Stimulated activated memory B cell treated with anti-CD40 and anti-IgM and Interleukin-4, amounts not matched to agents 10 μg/mL and 1 μg/mL and 100 μg/mL, for 72 hours (primary cell): ENCODE data around the gene ALPK1.

Experiments
- ATAC-seq: fragments of 150-1000 bp; cut with Tn5 transposase; 2 replicates; pipeline ENCODE4 v1.10.0; 2021
- H3K27ac Mint-ChIP-seq: one replicate; pipeline ENCODE4 v1.8.0; 2022; ENCODE audit warnings: mild to moderate bottlenecking, mixed read lengths
- H3K27me3 Mint-ChIP-seq: one replicate; pipeline ENCODE4 v1.8.0; 2022; ENCODE audit warnings: mixed read lengths
- H3K36me3 Mint-ChIP-seq: one replicate; pipeline ENCODE4 v1.8.0; 2022; ENCODE audit warnings: mixed read lengths
- H3K4me1 Mint-ChIP-seq: one replicate; pipeline ENCODE4 v1.8.0; 2022; ENCODE audit warnings: mixed read lengths
- H3K4me3 Mint-ChIP-seq: one replicate; pipeline ENCODE4 v1.8.0; 2022; ENCODE audit warnings: mild to moderate bottlenecking, moderate library complexity, mixed read lengths
- H3K9me3 Mint-ChIP-seq: one replicate; pipeline ENCODE4 v1.8.0; 2022; ENCODE audit warnings: mixed read lengths

ALPK1 gene

GRCh38 chr4:112377594-112378242, 80.5 kb downstream of the ALPK1 start:
- no peak overlapping the region for H3K27ac Mint-ChIP-seq
- no peak overlapping the region for H3K4me3 Mint-ChIP-seq
- no peaks in the 10 kb centered on the region for H3K27me3 Mint-ChIP-seq
- H3K9me3 Mint-ChIP-seq: peaks cover 2% of the 10 kb centered on the region
- H3K4me1 Mint-ChIP-seq: peaks cover 9% of the 10 kb centered on the region
- ATAC-seq: no peak
- peaks cover 56% of the 10 kb centered on the region for H3K36me3 Mint-ChIP-seq

GRCh38 chr4:112378243-112378620, 81.1 kb downstream of the ALPK1 start:
- no peaks in the 10 kb centered on the region for H3K27me3 Mint-ChIP-seq
- no peak for ATAC-seq
- H3K4me1 Mint-ChIP-seq: peaks cover 9% of the 10 kb centered on the region
- H3K27ac Mint-ChIP-seq: no peak overlapping the region
- H3K4me3 Mint-ChIP-seq: no peak overlapping the region
- H3K36me3 Mint-ChIP-seq: peaks cover 58% of the 10 kb centered on the region
- peaks cover 2% of the 10 kb centered on the region for H3K9me3 Mint-ChIP-seq

GRCh38 chr4:112378858-112379257, 81.7 kb downstream of the ALPK1 start:
- no peaks in the 10 kb centered on the region for H3K27me3 Mint-ChIP-seq
- peaks cover 9% of the 10 kb centered on the region for H3K4me1 Mint-ChIP-seq
- no peak for ATAC-seq
- H3K4me3 Mint-ChIP-seq: no peak overlapping the region
- no peak overlapping the region for H3K27ac Mint-ChIP-seq
- H3K36me3 Mint-ChIP-seq: peaks cover 62% of the 10 kb centered on the region
- H3K9me3 Mint-ChIP-seq: peaks cover 2% of the 10 kb centered on the region

- Mint-ChIP-seq H3K27ac (no peak overlapping the region), H3K27me3 (no peaks in the 10 kb centered on the region), H3K9me3 (peaks cover 2% of the 10 kb centered on the region), H3K4me3 (no peak overlapping the region), H3K36me3 (peaks cover 64% of the 10 kb centered on the region), H3K4me1 (peaks cover 9% of the 10 kb centered on the region)
- ATAC-seq: peak; percentile 16
Measured at GRCh38 chr4:112379306-112379705, 82.1 kb downstream of the ALPK1 start.

GRCh38 chr4:112381996-112382692, 85.0 kb downstream of the ALPK1 start:
- peaks cover 5% of the 10 kb centered on the region for H3K4me1 Mint-ChIP-seq
- H3K27ac Mint-ChIP-seq: no peak overlapping the region
- no peaks in the 10 kb centered on the region for H3K27me3 Mint-ChIP-seq
- ATAC-seq: no peak
- no peaks in the 10 kb centered on the region for H3K9me3 Mint-ChIP-seq
- H3K36me3 Mint-ChIP-seq: peaks cover 67% of the 10 kb centered on the region
- no peak overlapping the region for H3K4me3 Mint-ChIP-seq

- no peak for ATAC-seq
- no peaks in the 10 kb centered on the region for H3K27me3 Mint-ChIP-seq
- no peak overlapping the region for H3K27ac Mint-ChIP-seq
- peaks cover 40% of the 10 kb centered on the region for H3K36me3 Mint-ChIP-seq
- no peak overlapping the region for H3K4me3 Mint-ChIP-seq
- no peaks in the 10 kb centered on the region for H3K9me3 Mint-ChIP-seq
- no peaks in the 10 kb centered on the region for H3K4me1 Mint-ChIP-seq
Measured at GRCh38 chr4:112386071-112386470, 88.9 kb downstream of the ALPK1 start.

GRCh38 chr4:112402098-112402497, 104.9 kb downstream of the ALPK1 start:
- H3K4me3 Mint-ChIP-seq: no peak overlapping the region
- H3K4me1 Mint-ChIP-seq: no peaks in the 10 kb centered on the region
- H3K9me3 Mint-ChIP-seq: peaks cover 7% of the 10 kb centered on the region
- no peaks in the 10 kb centered on the region for H3K27me3 Mint-ChIP-seq
- H3K27ac Mint-ChIP-seq: no peak overlapping the region
- peaks cover 49% of the 10 kb centered on the region for H3K36me3 Mint-ChIP-seq
- ATAC-seq: no peak

GRCh38 chr4:112403101-112403945, 106.2 kb downstream of the ALPK1 start:
- no peaks in the 10 kb centered on the region for H3K27me3 Mint-ChIP-seq
- H3K4me1 Mint-ChIP-seq: no peaks in the 10 kb centered on the region
- H3K27ac Mint-ChIP-seq: no peak overlapping the region
- H3K9me3 Mint-ChIP-seq: peaks cover 7% of the 10 kb centered on the region
- H3K4me3 Mint-ChIP-seq: no peak overlapping the region
- H3K36me3 Mint-ChIP-seq: peaks cover 43% of the 10 kb centered on the region
- no peak for ATAC-seq

- no peak for ATAC-seq
- Mint-ChIP-seq H3K4me3 (no peak overlapping the region), H3K27me3 (no peaks in the 10 kb centered on the region), H3K27ac (no peak overlapping the region), H3K4me1 (no peaks in the 10 kb centered on the region), H3K9me3 (no peaks in the 10 kb centered on the region), H3K36me3 (peaks cover 20% of the 10 kb centered on the region)
Measured at GRCh38 chr4:112410364-112410763, 113.2 kb downstream of the ALPK1 start.

GRCh38 chr4:112410804-112411203, 113.6 kb downstream of the ALPK1 start:
- Mint-ChIP-seq H3K36me3 (peaks cover 20% of the 10 kb centered on the region), H3K4me3 (no peak overlapping the region), H3K27me3 (no peaks in the 10 kb centered on the region), H3K27ac (no peak overlapping the region), H3K4me1 (no peaks in the 10 kb centered on the region), H3K9me3 (no peaks in the 10 kb centered on the region)
- no peak for ATAC-seq

GRCh38 chr4:112411781-112412550, 114.8 kb downstream of the ALPK1 start:
- no peak overlapping the region for H3K27ac Mint-ChIP-seq
- no peak overlapping the region for H3K4me3 Mint-ChIP-seq
- H3K36me3 Mint-ChIP-seq: peaks cover 26% of the 10 kb centered on the region
- H3K9me3 Mint-ChIP-seq: no peaks in the 10 kb centered on the region
- no peaks in the 10 kb centered on the region for H3K4me1 Mint-ChIP-seq
- no peaks in the 10 kb centered on the region for H3K27me3 Mint-ChIP-seq
- ATAC-seq: no peak

GRCh38 chr4:112416464-112416863, 119.3 kb downstream of the ALPK1 start:
- Mint-ChIP-seq H3K27ac (no peak overlapping the region), H3K36me3 (peaks cover 25% of the 10 kb centered on the region), H3K9me3 (no peaks in the 10 kb centered on the region), H3K27me3 (no peaks in the 10 kb centered on the region), H3K4me1 (no peaks in the 10 kb centered on the region), H3K4me3 (no peak overlapping the region)
- ATAC-seq: no peak

- Mint-ChIP-seq H3K9me3 (no peaks in the 10 kb centered on the region), H3K4me1 (no peaks in the 10 kb centered on the region), H3K27me3 (no peaks in the 10 kb centered on the region), H3K4me3 (no peak overlapping the region), H3K27ac (no peak overlapping the region), H3K36me3 (peaks cover 40% of the 10 kb centered on the region)
- ATAC-seq: no peak
Measured at GRCh38 chr4:112418092-112418491, 120.9 kb downstream of the ALPK1 start.

- no peaks in the 10 kb centered on the region for H3K4me1 Mint-ChIP-seq
- H3K27ac Mint-ChIP-seq: no peak overlapping the region
- ATAC-seq: no peak
- H3K36me3 Mint-ChIP-seq: peaks cover 33% of the 10 kb centered on the region
- no peak overlapping the region for H3K4me3 Mint-ChIP-seq
- no peaks in the 10 kb centered on the region for H3K9me3 Mint-ChIP-seq
- H3K27me3 Mint-ChIP-seq: no peaks in the 10 kb centered on the region
Measured at GRCh38 chr4:112421911-112422310, 124.7 kb downstream of the ALPK1 start.

- H3K27me3 Mint-ChIP-seq: no peaks in the 10 kb centered on the region
- H3K9me3 Mint-ChIP-seq: no peaks in the 10 kb centered on the region
- no peak overlapping the region for H3K4me3 Mint-ChIP-seq
- H3K27ac Mint-ChIP-seq: no peak overlapping the region
- no peaks in the 10 kb centered on the region for H3K4me1 Mint-ChIP-seq
- H3K36me3 Mint-ChIP-seq: peaks cover 37% of the 10 kb centered on the region
- ATAC-seq: no peak
Measured at GRCh38 chr4:112422644-112423043, 125.5 kb downstream of the ALPK1 start.
